GM10266 (cell line): ENCODE data around the gene SMC4.

Source experiments
- DNase-seq: peaks from one replicate; pipeline ENCODE4 v3.0.0; 2012; ENCODE audit errors: extremely low spot score
- CTCF ChIP-seq: IDR thresholded peaks from 2 replicates; pipeline ENCODE4 v1.5.1; 2012; ENCODE audit warnings: mild to moderate bottlenecking, low read depth; ENCODE audit not compliant: control insufficient read depth, insufficient read depth; ENCODE audit errors: missing control alignments

The SMC4 gene

DNA sequence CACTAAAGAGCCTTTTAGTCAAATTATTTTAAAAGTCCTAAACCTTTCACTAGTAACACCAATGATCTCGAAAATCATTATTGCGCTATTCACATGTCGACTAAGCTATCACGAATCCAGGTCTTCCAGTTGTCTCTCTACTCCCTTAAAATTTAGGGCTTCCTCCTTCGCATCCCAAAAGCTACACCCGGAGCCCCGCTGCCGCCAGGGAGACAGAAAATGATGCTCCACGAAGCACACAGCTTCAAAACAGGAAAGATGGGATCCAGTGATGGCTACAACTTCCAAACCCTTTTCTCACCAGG is 678 bp upstream of the SMC4 start:
- no peak for DNase-seq
- TF ChIP-seq CTCF: no peak

- peak; percentile 25 for DNase-seq
- TF ChIP-seq CTCF: no peak
These were observed 716 bp downstream of the SMC4 start for GRCh38 chr3:160400030-160400701.

DNA sequence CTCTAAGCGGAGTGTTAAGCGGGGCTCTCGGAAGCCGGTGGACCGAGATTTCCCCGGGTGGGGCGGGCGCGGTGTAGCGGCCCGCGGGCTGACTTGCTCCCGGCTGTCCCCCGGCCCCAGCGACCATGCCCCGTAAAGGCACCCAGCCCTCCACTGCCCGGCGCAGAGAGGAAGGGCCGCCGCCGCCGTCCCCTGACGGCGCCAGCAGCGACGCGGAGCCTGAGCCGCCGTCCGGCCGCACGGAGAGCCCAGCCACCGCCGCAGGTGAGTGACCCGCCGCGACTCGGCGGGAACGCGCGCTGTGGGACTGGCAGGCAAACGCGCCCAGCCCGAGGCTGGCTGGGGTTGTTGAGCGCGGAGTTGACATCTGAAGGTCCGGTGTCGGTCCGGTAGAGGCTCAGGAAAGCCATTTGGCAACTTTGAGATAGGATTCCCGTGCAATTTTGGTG is 1.3 kb downstream of the SMC4 start:
- no peak for DNase-seq
- no peak for TF ChIP-seq CTCF

GRCh38 chr3:160401291-160402095 is 2.0 kb downstream of the SMC4 start:
- no peak for TF ChIP-seq CTCF
- peak; percentile 19 for DNase-seq

DNA sequence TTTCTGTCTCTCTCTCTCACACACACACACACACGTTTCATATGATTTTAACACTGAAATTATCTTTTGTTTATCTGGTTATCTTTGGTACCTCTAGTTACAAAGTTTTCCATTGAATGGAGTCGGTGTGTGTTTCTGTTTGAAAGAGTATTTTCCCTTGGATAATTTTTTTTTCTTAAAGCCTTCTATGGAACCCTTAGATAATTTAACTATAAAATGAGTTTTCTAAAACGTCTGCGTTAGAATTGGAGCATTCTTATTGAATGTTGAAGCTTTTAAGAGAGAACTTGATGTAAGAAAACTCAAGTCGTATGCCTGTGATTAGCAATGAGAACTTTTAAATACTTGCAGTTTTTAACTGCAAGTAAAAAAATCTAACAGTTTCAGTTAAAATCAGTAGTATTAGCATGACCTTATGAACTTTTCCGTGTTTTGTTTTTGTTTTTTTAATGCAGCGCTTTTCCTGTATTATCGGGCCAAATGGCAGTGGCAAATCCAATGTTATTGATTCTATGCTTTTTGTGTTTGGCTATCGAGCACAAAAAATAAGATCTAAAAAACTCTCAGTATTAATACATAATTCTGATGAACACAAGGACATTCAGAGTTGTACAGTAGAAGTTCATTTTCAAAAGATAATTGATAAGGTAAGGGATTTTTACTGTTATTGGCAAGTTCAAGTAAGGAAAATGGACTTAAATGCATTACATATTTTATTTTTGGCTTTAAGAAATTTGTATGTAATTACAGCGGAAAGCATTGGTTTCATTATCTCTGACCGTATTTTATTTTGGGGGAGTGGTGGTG is 3.0 kb downstream of the SMC4 start:
- no peak for TF ChIP-seq CTCF
- DNase-seq: no peak

DNA sequence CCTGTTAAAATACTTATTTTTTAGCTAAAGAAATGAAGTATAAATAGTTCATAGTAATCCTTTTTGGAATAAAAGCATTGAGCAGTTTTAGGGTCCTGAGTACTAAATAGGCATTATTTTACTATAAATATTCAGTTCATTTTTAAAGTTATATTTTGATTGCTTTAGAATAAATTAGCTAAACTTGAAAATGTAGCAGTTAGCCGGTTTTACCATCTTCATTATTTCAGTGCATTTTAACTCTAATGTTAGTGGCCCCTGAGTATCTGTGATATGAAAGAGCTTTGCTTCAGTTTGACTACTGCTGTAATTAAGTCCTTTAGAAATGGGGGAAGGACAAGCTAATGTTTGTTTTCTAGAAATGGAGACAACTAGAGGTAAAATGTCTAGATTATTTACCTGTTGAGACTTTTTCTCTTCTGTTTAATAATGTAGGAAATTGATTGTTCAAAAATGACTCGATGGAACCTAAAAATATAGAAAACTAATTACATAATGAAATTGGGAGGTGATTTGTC is 3.6 kb downstream of the SMC4 start:
- no peak for DNase-seq

More for the DNA sequence above, 3.6 kb downstream of the SMC4 start:
- TF ChIP-seq CTCF: no peak
